ENCODE measurements around the gene ENOSF1. TPM values are rescaled to one million over a fixed set of nuclear protein-coding genes. Genes with fewer than 3 reads are reported as not detected.

ENOSF1 gene
- total and polyA plus RNA-seq, 12 donors: 10.5 to 68.3 (median 23.3) TPM

DNA sequence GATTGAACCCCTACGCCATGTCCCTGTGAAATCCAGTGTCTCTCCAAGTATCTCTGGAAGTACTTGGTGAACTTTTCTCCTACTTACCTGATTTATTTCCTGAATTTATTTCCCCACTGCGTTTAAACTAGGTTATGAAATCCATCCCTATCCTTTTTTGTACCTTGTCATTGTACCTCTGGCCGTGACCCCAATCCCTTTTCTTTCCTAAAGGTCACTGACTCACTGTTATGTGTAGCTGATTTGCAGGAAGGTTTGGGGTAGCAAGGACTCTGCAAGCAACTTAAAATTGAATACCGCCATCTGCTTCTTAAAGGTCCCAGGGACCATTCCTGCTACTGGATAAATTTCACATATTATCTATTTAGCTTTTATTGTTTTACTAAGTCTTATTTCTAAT is 4.6 kb upstream of the ENOSF1 start:
- WGBS, 2 donors: 90 to 94% methylated on average over 4 of the region's 4 CpGs
- H3K9me3 ChIP-seq: peaks cover 0 to 24% (median 5%) of the 10 kb centered on the region in 11 donors
- no peak overlapping the region for H3K4me3 ChIP-seq
- ATAC-seq (no peak), DNase-seq (no peak)
- no peak overlapping the region for H3K27ac ChIP-seq
- no peaks in the 10 kb centered on the region for H3K27me3 ChIP-seq
- H3K36me3 ChIP-seq: peaks cover 0 to 7% (median 0%) of the 10 kb centered on the region in 9 donors
- TF ChIP-seq, protein P1, sequence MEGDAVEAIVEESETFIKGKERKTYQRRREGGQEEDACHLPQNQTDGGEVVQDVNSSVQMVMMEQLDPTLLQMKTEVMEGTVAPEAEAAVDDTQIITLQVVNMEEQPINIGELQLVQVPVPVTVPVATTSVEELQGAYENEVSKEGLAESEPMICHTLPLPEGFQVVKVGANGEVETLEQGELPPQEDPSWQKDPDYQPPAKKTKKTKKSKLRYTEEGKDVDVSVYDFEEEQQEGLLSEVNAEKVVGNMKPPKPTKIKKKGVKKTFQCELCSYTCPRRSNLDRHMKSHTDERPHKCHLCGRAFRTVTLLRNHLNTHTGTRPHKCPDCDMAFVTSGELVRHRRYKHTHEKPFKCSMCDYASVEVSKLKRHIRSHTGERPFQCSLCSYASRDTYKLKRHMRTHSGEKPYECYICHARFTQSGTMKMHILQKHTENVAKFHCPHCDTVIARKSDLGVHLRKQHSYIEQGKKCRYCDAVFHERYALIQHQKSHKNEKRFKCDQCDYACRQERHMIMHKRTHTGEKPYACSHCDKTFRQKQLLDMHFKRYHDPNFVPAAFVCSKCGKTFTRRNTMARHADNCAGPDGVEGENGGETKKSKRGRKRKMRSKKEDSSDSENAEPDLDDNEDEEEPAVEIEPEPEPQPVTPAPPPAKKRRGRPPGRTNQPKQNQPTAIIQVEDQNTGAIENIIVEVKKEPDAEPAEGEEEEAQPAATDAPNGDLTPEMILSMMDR (IDR thresholded peaks at IDR 0.05): no peak
- peaks cover 0 to under 1% (median 0%) of the 10 kb centered on the region in 9 donors for H3K4me1 ChIP-seq
- intact Hi-C loops (cut with DNase I): no loop called here

DNA sequence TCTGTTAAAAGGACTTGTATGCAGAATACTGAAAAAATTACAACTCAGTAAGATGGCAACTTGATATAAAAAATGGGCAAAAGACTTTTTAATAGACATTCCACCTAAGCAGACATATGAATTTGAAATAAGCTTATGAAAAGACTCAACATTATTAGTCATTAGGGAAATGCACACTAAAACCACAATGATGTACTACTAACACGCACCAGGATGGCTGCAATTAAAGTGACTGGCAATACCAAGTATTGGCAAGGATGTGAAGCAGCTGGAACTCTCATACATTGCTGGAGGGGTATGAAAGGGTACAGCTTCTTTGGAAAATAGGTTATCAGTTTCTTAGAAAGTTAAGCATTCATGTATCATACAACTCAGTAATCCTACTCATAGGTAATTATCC is 3.2 kb upstream of the ENOSF1 start:
- no peak for DNase-seq
- TF ChIP-seq, protein P1 (IDR thresholded peaks at IDR 0.05): no peak
- Histone ChIP-seq H3K36me3 (peaks cover 0 to 7% (median 0%) of the 10 kb centered on the region in 9 donors), H3K27ac (no peak overlapping the region), H3K9me3 (peaks cover 0 to 24% (median 5%) of the 10 kb centered on the region in 11 donors), H3K4me3 (no peak overlapping the region), H3K27me3 (no peaks in the 10 kb centered on the region), H3K4me1 (peaks cover 0 to 12% (median 10%) of the 10 kb centered on the region in 9 donors)
- ATAC-seq: no peak
- WGBS, 2 donors: 86 to 88% methylated on average over 1 of the region's 1 CpG
- intact Hi-C loops (cut with DNase I): loop anchor here in 1 of 10 donors (2.0 kb wide), 1 partner anchor 63 kb away; no protein-coding TSS in a partner anchor

DNA sequence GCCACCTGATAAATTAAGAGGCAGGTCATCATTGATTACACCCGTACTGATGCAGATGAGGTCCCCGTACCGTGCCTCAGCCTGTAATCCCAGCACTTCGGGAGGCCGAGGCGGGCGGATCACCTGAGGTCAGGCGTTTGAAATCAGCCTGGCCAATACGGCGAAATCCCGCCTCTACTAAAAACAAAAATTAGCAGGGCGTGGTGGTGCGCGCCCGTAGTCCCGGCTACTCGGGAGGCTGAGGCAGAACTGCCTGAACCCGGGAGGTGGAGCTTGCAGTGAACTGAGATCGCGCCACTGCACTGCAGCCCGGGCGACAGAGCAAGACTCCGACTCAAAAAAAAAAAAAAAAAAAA is 683 bp upstream of the ENOSF1 start:
- Histone ChIP-seq H3K4me1 (peaks cover 0 to 23% (median 13%) of the 10 kb centered on the region in 9 donors), H3K36me3 (peaks cover 0 to 9% (median 0%) of the 10 kb centered on the region in 9 donors), H3K9me3 (peaks cover 0 to 24% (median 5%) of the 10 kb centered on the region in 11 donors), H3K27me3 (no peaks in the 10 kb centered on the region), H3K27ac (peak overlapping the region in 8 of 10 donors; percentile 57 to 81 (median 72)), H3K4me3 (peak overlapping the region in 9 of 10 donors; percentile 46 to 77 (median 69))
- intact Hi-C loops (cut with DNase I): no loop called here
- TF ChIP-seq, protein P1 (IDR thresholded peaks at IDR 0.05): no peak
- DNase-seq (no peak), ATAC-seq (no peak)
- 81 to 86% methylated on average over 23 of the region's 23 CpGs for WGBS, 2 donors

DNA sequence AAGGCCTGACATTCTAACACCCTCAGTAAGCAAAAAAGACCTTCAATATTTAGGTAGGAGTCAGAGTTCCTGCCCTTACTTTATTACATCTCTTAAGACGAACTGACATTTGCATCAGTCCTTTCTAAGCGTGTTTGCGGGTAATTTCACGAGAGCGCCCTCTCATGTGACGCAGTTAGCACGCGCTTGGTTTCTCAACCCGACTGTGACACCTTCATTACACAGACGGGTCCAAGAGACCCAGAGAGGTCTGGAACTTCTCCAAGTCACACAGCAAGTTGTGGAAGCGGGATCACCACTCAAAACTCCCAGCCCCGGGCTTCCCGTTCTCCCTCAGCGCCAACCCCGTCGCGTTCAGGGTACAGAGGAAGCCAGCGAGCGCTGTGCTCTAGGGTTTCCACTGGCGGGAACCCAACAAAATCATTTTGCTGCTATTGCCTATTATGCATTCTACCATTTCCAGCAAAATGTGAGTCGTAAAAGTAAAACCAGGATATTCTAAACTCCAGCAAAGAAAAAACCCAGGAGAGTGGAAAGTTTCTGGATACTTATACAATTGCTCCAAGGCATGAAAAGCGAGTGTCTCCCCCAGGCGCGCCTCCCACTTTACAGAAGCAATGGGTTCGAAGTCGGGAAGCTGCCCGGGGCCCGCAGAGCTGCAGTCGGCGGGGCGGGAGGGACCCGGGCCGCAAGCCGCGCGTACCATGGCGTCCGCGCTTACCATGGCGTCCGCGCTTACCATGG is 601 bp downstream of the ENOSF1 start:
- Histone ChIP-seq H3K36me3 (peaks cover 0 to 11% (median 0%) of the 10 kb centered on the region in 9 donors), H3K27me3 (no peaks in the 10 kb centered on the region), H3K27ac (peak overlapping the region in 9 of 10 donors; percentile 57 to 81 (median 71)), H3K9me3 (peaks cover 0 to 24% (median 5%) of the 10 kb centered on the region in 11 donors), H3K4me1 (peaks cover 0 to 23% (median 13%) of the 10 kb centered on the region in 9 donors), H3K4me3 (peak overlapping the region; percentile 30 to 77 (median 69))
- TF ChIP-seq, protein P1 (IDR thresholded peaks at IDR 0.05): peak in 2 of 9 donors; percentile 13 to 32
- peak; percentile 47 to 54 for DNase-seq
- peak; percentile 48 to 74 (median 62) for ATAC-seq
- intact Hi-C loops (cut with DNase I): no loop called here
- WGBS, 2 donors: 0 to 1% methylated on average over 42 of the region's 42 CpGs

All from heart right ventricle (tissue), 16 donors.